Neural cell (in vitro differentiated cells): Measurements from ENCODE around the gene PSMC4. TPM values are rescaled to one million over a fixed set of nuclear protein-coding genes. Genes with fewer than 3 reads are reported as not detected.

Experiments
- H2AFZ ChIP-seq: fragments of 200-600, 300-800 bp; sonication (generic), shearing (Covaris generic); 2 replicates; pipeline ENCODE4 v1.6.0; 2014; ENCODE audit warnings: low read depth, mild to moderate bottlenecking, antibody characterized with exemption, low read length, moderate library complexity
- H3F3A ChIP-seq: fragments of 200-600 bp; shearing (Covaris generic); 2 replicates; pipeline ENCODE4 v1.6.1; 2016; ENCODE audit warnings: mild to moderate bottlenecking, moderate library complexity, mixed read lengths, antibody characterized with exemption, low read length; ENCODE audit not compliant: insufficient read depth, poor library complexity, severe bottlenecking
- H3K27ac ChIP-seq: fragments of 200-600, 300-800 bp; sonication (generic), shearing (Covaris generic); 2 replicates; pipeline ENCODE4 v1.5.1; 2014; ENCODE audit warnings: mild to moderate bottlenecking, low read length, moderate library complexity
- H3K27me3 ChIP-seq: fragments of 300-800, 200-600 bp; sonication (generic), shearing (Covaris generic); 2 replicates; pipeline ENCODE4 v1.6.0; 2014; ENCODE audit warnings: mild to moderate bottlenecking, low read depth, low read length, moderate library complexity; ENCODE audit not compliant: insufficient read depth
- H3K36me3 ChIP-seq: fragments of 300-800, 200-600 bp; sonication (generic), shearing (Covaris generic); 2 replicates; pipeline ENCODE4 v1.5.1; 2014; ENCODE audit warnings: mild to moderate bottlenecking, antibody characterized with exemption, low read length, moderate library complexity; ENCODE audit not compliant: insufficient read depth
- H3K4me2 ChIP-seq: fragments of 300-800, 200-600 bp; sonication (generic), shearing (Covaris generic); 2 replicates; pipeline ENCODE4 v1.6.0; 2014; ENCODE audit warnings: mild to moderate bottlenecking, low read length
- H3K4me3 ChIP-seq: fragments of 300-800, 200-600 bp; sonication (generic), shearing (Covaris generic); 2 replicates; pipeline ENCODE4 v1.5.1; 2014; ENCODE audit warnings: mild to moderate bottlenecking, low read length, moderate library complexity
- H3K79me2 ChIP-seq: fragments of 200-600 bp; shearing (Covaris generic); replicated peaks from 2 replicates; pipeline ENCODE4 v1.6.0; 2014; ENCODE audit warnings: mild to moderate bottlenecking, low read length, moderate library complexity; ENCODE audit not compliant: insufficient read depth
- H3K9ac ChIP-seq: fragments of 300-800, 200-600 bp; sonication (generic), shearing (Covaris generic); 2 replicates; pipeline ENCODE4 v1.6.1; 2016; ENCODE audit warnings: mild to moderate bottlenecking, low read length, mixed read lengths
- H3K9me2 ChIP-seq: fragments of 200-600 bp; shearing (Covaris generic); 2 replicates; pipeline ENCODE4 v1.6.1; 2016; ENCODE audit warnings: mild to moderate bottlenecking, low read length, mixed read lengths; ENCODE audit not compliant: insufficient read depth
- H3K9me3 ChIP-seq: fragments of 200-600, 300-800 bp; sonication (generic), shearing (Covaris generic); 2 replicates; pipeline ENCODE4 v1.6.1; 2016; ENCODE audit warnings: mild to moderate bottlenecking, mixed run types, low read length, moderate library complexity, mixed read lengths
- H4K20me1 ChIP-seq: fragments of 200-600 bp; shearing (Covaris generic); 2 replicates; pipeline ENCODE4 v1.6.1; 2016; ENCODE audit warnings: mild to moderate bottlenecking, mixed run types; ENCODE audit not compliant: insufficient read depth
- EP300 ChIP-seq: fragments of 450-650 bp; conservative IDR thresholded peaks from 2 replicates; pipeline ENCODE4 v1.6.1; 2014; ENCODE audit warnings: antibody characterized with exemption, mild to moderate bottlenecking, moderate library complexity; ENCODE audit not compliant: poor library complexity, severe bottlenecking
- EZH2 ChIP-seq: fragments of 200-600, 300-800 bp; shearing (Covaris generic), sonication (generic); IDR thresholded peaks from 2 replicates; pipeline ENCODE4 v1.6.1; 2014; ENCODE audit warnings: antibody characterized with exemption, low read length, borderline replicate concordance, mild to moderate bottlenecking; ENCODE audit not compliant: insufficient read depth, poor library complexity, severe bottlenecking
- MXI1 ChIP-seq: fragments of 450-650 bp; conservative IDR thresholded peaks from 2 replicates; pipeline ENCODE4 v1.6.1; 2014; ENCODE audit warnings: antibody characterized with exemption, mild to moderate bottlenecking; ENCODE audit not compliant: poor library complexity, severe bottlenecking
- POLR2AphosphoS5 ChIP-seq: IDR thresholded peaks from 2 replicates; pipeline ENCODE4 v1.6.1; 2012
- RAD21 ChIP-seq: fragments of 450-650 bp; conservative IDR thresholded peaks from 2 replicates; pipeline ENCODE4 v1.6.1; 2014; ENCODE audit warnings: antibody characterized with exemption, mild to moderate bottlenecking, moderate library complexity
- SMC3 ChIP-seq: fragments of 450-650 bp; conservative IDR thresholded peaks from 2 replicates; pipeline ENCODE4 v1.6.1; 2014; ENCODE audit warnings: antibody characterized with exemption, mild to moderate bottlenecking, moderate library complexity; ENCODE audit not compliant: poor library complexity
- TAF1 ChIP-seq: IDR thresholded peaks from 2 replicates; pipeline ENCODE4 v1.6.1; 2012; ENCODE audit warnings: low read depth
- polyA plus RNA-seq: library from polyadenylated mRNA; depleted of rRNA; stranded (reverse); fragments of >200 nt; gene quantifications from 2 replicates; pipeline ENCODE4 v1.2.3, GENCODE V29; 2014
- TF ChIP-seq, protein P1 (sequence below): fragments of 450-650 bp; IDR thresholded peaks from 2 replicates; pipeline ENCODE4 v1.5.1; 2014; ENCODE audit warnings: antibody characterized with exemption, mild to moderate bottlenecking, moderate library complexity; ENCODE audit not compliant: poor library complexity, severe bottlenecking
- TF ChIP-seq, protein P2 (sequence below): IDR thresholded peaks from 2 replicates; pipeline ENCODE4 v1.6.1; 2012; ENCODE audit warnings: borderline replicate concordance

Gene PSMC4
- polyA plus RNA-seq, 1 donor from 2014 or later: 151 TPM

DNA sequence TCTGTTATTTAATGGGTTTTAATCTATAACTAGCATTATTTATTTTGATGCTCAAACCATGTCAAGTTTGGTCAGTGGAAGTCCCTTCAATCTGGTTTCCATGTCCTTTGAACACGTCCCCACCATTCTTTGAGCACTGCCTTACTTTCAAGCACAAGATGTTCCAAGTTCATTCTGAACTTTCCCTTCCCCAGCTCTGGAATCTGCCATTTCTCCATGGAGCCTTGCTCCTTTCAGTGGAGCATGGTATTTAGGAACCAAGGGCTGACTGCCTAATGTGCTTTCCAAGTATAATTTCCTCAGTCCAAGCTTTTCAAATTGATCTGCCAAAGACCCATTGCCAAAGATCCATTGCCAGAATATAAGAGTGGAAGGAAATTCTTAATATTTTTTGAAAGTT lies 24.8 kb downstream of the PSMC4 start:
- TF ChIP-seq EP300 (no peak), POLR2AphosphoS5 (no peak), EZH2 (no peak), RAD21 (no peak), TAF1 (no peak), SMC3 (no peak)
- TF ChIP-seq, protein P1, sequence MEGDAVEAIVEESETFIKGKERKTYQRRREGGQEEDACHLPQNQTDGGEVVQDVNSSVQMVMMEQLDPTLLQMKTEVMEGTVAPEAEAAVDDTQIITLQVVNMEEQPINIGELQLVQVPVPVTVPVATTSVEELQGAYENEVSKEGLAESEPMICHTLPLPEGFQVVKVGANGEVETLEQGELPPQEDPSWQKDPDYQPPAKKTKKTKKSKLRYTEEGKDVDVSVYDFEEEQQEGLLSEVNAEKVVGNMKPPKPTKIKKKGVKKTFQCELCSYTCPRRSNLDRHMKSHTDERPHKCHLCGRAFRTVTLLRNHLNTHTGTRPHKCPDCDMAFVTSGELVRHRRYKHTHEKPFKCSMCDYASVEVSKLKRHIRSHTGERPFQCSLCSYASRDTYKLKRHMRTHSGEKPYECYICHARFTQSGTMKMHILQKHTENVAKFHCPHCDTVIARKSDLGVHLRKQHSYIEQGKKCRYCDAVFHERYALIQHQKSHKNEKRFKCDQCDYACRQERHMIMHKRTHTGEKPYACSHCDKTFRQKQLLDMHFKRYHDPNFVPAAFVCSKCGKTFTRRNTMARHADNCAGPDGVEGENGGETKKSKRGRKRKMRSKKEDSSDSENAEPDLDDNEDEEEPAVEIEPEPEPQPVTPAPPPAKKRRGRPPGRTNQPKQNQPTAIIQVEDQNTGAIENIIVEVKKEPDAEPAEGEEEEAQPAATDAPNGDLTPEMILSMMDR: no peak
- TF ChIP-seq, protein P2, sequence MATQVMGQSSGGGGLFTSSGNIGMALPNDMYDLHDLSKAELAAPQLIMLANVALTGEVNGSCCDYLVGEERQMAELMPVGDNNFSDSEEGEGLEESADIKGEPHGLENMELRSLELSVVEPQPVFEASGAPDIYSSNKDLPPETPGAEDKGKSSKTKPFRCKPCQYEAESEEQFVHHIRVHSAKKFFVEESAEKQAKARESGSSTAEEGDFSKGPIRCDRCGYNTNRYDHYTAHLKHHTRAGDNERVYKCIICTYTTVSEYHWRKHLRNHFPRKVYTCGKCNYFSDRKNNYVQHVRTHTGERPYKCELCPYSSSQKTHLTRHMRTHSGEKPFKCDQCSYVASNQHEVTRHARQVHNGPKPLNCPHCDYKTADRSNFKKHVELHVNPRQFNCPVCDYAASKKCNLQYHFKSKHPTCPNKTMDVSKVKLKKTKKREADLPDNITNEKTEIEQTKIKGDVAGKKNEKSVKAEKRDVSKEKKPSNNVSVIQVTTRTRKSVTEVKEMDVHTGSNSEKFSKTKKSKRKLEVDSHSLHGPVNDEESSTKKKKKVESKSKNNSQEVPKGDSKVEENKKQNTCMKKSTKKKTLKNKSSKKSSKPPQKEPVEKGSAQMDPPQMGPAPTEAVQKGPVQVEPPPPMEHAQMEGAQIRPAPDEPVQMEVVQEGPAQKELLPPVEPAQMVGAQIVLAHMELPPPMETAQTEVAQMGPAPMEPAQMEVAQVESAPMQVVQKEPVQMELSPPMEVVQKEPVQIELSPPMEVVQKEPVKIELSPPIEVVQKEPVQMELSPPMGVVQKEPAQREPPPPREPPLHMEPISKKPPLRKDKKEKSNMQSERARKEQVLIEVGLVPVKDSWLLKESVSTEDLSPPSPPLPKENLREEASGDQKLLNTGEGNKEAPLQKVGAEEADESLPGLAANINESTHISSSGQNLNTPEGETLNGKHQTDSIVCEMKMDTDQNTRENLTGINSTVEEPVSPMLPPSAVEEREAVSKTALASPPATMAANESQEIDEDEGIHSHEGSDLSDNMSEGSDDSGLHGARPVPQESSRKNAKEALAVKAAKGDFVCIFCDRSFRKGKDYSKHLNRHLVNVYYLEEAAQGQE: no peak
- H3K4me3 ChIP-seq: peak overlapping the region; percentile 93
- H4K20me1 ChIP-seq: no peaks in the 10 kb centered on the region
- H3K27me3 ChIP-seq: no peaks in the 10 kb centered on the region
- H2AFZ ChIP-seq: no peak overlapping the region
- no peaks in the 10 kb centered on the region for H3K36me3 ChIP-seq
- H3F3A ChIP-seq: peaks cover 3% of the 10 kb centered on the region
- peak overlapping the region; percentile 74 for H3K4me2 ChIP-seq
- no peaks in the 10 kb centered on the region for H3K9me2 ChIP-seq
- no peak overlapping the region for H3K9ac ChIP-seq
- no peak overlapping the region for H3K27ac ChIP-seq
- peaks cover 6% of the 10 kb centered on the region for H3K9me3 ChIP-seq
- H3K79me2 ChIP-seq: peaks cover 17% of the 10 kb centered on the region

DNA sequence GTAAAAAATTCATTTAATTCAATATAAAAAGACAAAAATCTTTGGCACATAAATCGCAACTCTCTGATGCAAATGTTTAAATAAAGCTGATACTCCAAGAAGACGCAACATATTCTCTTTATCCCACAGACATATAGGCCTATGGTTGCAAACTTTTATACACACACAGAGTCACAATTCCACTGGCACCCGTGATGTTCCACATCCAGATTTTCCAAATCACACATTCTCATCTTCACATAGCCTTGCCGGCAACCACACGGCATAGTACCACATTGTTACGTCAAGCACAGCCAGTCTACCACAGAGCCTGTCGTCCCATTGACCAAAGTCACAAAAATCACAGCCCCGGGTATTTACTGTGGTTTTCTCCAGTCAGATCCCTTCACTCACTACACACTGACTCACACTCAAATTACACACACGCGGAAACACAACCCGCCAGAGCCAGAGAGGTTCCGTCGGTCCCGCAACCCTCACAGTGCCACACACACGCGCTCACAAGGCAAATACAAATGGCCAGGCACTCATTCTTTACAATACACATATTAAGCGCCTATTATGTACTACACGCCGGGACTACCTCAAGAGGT lies 25.3 kb downstream of the PSMC4 start:
- Histone ChIP-seq H3K79me2 (peaks cover 17% of the 10 kb centered on the region), H3K27ac (peak overlapping the region; percentile 84), H3K9me3 (peaks cover 6% of the 10 kb centered on the region), H3K9me2 (no peaks in the 10 kb centered on the region), H3K4me3 (peak overlapping the region; percentile 93), H3K36me3 (no peaks in the 10 kb centered on the region), H2AFZ (peak overlapping the region; percentile 100), H3K27me3 (no peaks in the 10 kb centered on the region), H3F3A (peaks cover 3% of the 10 kb centered on the region), H3K9ac (peak overlapping the region; percentile 88), H4K20me1 (no peaks in the 10 kb centered on the region), H3K4me2 (peak overlapping the region; percentile 74)
- no peak for TF ChIP-seq EP300
- no peak for TF ChIP-seq RAD21
- TF ChIP-seq EZH2: no peak
- TF ChIP-seq, protein P2: no peak
- TF ChIP-seq MXI1: no peak
- no peak for TF ChIP-seq TAF1
- TF ChIP-seq SMC3: no peak
- TF ChIP-seq, protein P1: no peak
- no peak for TF ChIP-seq POLR2AphosphoS5
